ENCODE measurements around the gene CHCHD3. TPM values are rescaled to one million over a fixed set of nuclear protein-coding genes. Genes with fewer than 3 reads are reported as not detected.
A peak's percentile ranks its signal among the peaks of the same experiment; 100 is the strongest.

CHCHD3 gene
- total RNA-seq (ENCODE audit: unreplicated experiment): 61.5 TPM
- long read RNA-seq, partial matches to known transcripts: 2 of 92 reads
- long read RNA-seq, other reads (novel, unspliced or antisense): 86 of 92 reads

GRCh38 chr7:133081599-133082389 lies at the start of gene CHCHD3:
TSS of gene CHCHD3 (minus strand) at chr7:133082090. CDS start at chr7:133081937, 153 bp downstream.
- H3K9me3 Mint-ChIP-seq (ENCODE audit: unreplicated experiment): no peaks in the 10 kb centered on the region
- H3K36me3 Mint-ChIP-seq (ENCODE audit: unreplicated experiment): no peaks in the 10 kb centered on the region
- peak within 1 kb of the TSS; percentile 95 for H3K4me3 Mint-ChIP-seq (ENCODE audit: unreplicated experiment)
- DNase-seq: peak; percentile 97
- TF ChIP-seq CTCF (IDR thresholded peaks at IDR 0.05; ENCODE audit: partially characterized antibody, unreplicated experiment): no peak
- H3K27ac Mint-ChIP-seq (ENCODE audit: unreplicated experiment): peak within 1 kb of the TSS; percentile 59
- peaks cover 4% of the 10 kb centered on the region for H3K4me1 Mint-ChIP-seq (ENCODE audit: low read depth, unreplicated experiment)
- H3K27me3 Mint-ChIP-seq (ENCODE audit: unreplicated experiment): peaks cover 2% of the 10 kb centered on the region

DNA sequence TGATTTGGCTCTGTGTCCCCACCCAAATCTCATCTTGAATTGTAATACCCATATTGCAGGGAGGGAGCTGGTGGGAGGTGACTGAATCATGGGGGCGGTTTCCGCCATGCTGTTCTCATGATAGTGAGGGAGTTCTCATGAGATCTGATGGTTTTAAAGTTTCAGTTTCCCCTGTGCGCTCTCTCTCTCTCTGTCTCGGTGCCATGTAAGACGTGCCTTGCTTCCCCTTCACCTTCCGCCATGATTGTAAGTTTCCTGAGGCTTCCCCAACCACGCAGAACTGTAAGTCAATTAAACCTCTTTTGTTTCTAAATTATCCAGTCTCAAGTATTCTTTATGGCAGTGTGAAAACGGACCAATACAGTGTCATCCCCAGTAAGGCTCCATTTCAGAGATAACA lies 48.3 kb upstream of the CHCHD3 start:
- Mint-ChIP-seq H3K36me3 (ENCODE audit: unreplicated experiment) (peaks cover 4% of the 10 kb centered on the region), H3K27ac (ENCODE audit: unreplicated experiment) (no peak overlapping the region), H3K4me1 (ENCODE audit: low read depth, unreplicated experiment) (no peaks in the 10 kb centered on the region), H3K27me3 (ENCODE audit: unreplicated experiment) (peaks cover 5% of the 10 kb centered on the region), H3K4me3 (ENCODE audit: unreplicated experiment) (no peak overlapping the region), H3K9me3 (ENCODE audit: unreplicated experiment) (peaks cover 4% of the 10 kb centered on the region)
- no peak for DNase-seq
- no peak for TF ChIP-seq CTCF (IDR thresholded peaks at IDR 0.05; ENCODE audit: partially characterized antibody, unreplicated experiment)

DNA sequence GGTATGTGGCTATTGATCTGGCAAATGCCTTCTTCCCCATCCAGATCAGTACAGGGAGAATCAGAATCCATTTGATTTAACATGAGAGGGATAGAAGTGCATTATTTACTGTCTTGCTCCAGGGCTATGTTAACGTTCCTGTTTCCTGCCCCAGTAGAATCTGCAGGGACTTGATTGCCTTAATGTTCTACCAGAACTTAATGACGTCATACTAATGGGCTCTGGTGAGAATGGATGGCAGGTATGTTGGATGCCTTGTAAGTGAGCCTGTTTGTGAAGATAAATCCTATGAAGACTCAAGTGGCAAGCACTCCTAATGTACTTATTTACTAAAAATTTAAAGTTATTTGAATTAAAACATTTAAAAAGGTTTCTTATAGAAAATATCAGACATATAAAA lies 44.5 kb upstream of the CHCHD3 start:
- H3K4me3 Mint-ChIP-seq (ENCODE audit: unreplicated experiment): no peak overlapping the region
- H3K4me1 Mint-ChIP-seq (ENCODE audit: low read depth, unreplicated experiment): no peaks in the 10 kb centered on the region
- no peak for TF ChIP-seq CTCF (IDR thresholded peaks at IDR 0.05; ENCODE audit: partially characterized antibody, unreplicated experiment)
- peaks cover 5% of the 10 kb centered on the region for H3K27me3 Mint-ChIP-seq (ENCODE audit: unreplicated experiment)
- peaks cover 4% of the 10 kb centered on the region for H3K9me3 Mint-ChIP-seq (ENCODE audit: unreplicated experiment)
- DNase-seq: no peak
- no peak overlapping the region for H3K27ac Mint-ChIP-seq (ENCODE audit: unreplicated experiment)
- peaks cover 4% of the 10 kb centered on the region for H3K36me3 Mint-ChIP-seq (ENCODE audit: unreplicated experiment)

DNA sequence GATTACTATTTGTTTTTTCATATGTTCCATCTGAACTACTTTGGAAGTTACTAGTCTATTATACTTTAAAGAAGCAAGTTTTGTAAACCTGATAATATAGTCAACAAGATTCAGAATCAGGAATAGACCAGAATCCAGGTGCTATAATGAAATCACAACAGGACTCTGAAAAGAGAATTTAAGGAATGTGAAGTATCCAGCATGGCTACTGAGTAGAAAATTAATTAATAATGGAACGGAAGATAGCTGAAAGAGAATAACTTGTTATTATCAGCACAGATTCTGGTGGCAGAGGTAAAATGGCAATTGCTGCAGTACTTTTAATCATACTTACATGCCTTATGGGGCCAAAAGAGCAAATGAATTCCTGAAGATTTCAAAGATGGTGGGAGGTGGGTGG lies 43.1 kb upstream of the CHCHD3 start:
- no peak overlapping the region for H3K4me3 Mint-ChIP-seq (ENCODE audit: unreplicated experiment)
- no peaks in the 10 kb centered on the region for H3K36me3 Mint-ChIP-seq (ENCODE audit: unreplicated experiment)
- TF ChIP-seq CTCF (IDR thresholded peaks at IDR 0.05; ENCODE audit: partially characterized antibody, unreplicated experiment): no peak
- no peaks in the 10 kb centered on the region for H3K9me3 Mint-ChIP-seq (ENCODE audit: unreplicated experiment)
- H3K4me1 Mint-ChIP-seq (ENCODE audit: low read depth, unreplicated experiment): no peaks in the 10 kb centered on the region
- no peak for DNase-seq
- H3K27me3 Mint-ChIP-seq (ENCODE audit: unreplicated experiment): no peaks in the 10 kb centered on the region
- H3K27ac Mint-ChIP-seq (ENCODE audit: unreplicated experiment): no peak overlapping the region

GRCh38 chr7:133121175-133121844 lies 39.4 kb upstream of the CHCHD3 start:
- DNase-seq: no peak
- no peaks in the 10 kb centered on the region for H3K36me3 Mint-ChIP-seq (ENCODE audit: unreplicated experiment)
- TF ChIP-seq CTCF (IDR thresholded peaks at IDR 0.05; ENCODE audit: partially characterized antibody, unreplicated experiment): no peak
- H3K27me3 Mint-ChIP-seq (ENCODE audit: unreplicated experiment): no peaks in the 10 kb centered on the region
- H3K9me3 Mint-ChIP-seq (ENCODE audit: unreplicated experiment): no peaks in the 10 kb centered on the region
- no peak overlapping the region for H3K4me3 Mint-ChIP-seq (ENCODE audit: unreplicated experiment)
- no peak overlapping the region for H3K27ac Mint-ChIP-seq (ENCODE audit: unreplicated experiment)
- H3K4me1 Mint-ChIP-seq (ENCODE audit: low read depth, unreplicated experiment): no peaks in the 10 kb centered on the region
